Endometrial microvascular endothelial cells (primary cell): ENCODE results near the gene ZNF397. TPM values are rescaled to one million over a fixed set of nuclear protein-coding genes. Genes with fewer than 3 reads are reported as not detected.
"Not testable (repeated sequence)": the region's sequence is repeated elsewhere in the genome, so short reads cannot be mapped to it uniquely, and the experiment has no call there.

Experiments used
- in situ Hi-C: cut with HindIII; loops from 2 replicates; pipeline ENCODE4 v1.10.0; 2017; ENCODE audit warnings: low sequenced_read_pairs, low pct_unique_long_range_greater_than_20kb; ENCODE audit errors: inconsistent ontology term
- total RNA-seq: library from RNA; depleted of rRNA; stranded (reverse); fragments of >200 nt; gene quantifications from one replicate; pipeline ENCODE4 v1.2.3, GENCODE V29; 2015; ENCODE audit errors: inconsistent ontology term

ZNF397 gene
- total RNA-seq, result 1.6 TPM

- in situ Hi-C loops, result no loop called here
Observed at GRCh38 chr18:35240664-35241447, at the start of gene ZNF397. ZNF397 (plus strand) TSS chr18:35241034; CDS start chr18:35242471, 1,437 bp downstream.

- in situ Hi-C loops, result no loop called here
Observed at GRCh38 chr18:35191698-35192025, 49.2 kb upstream of the ZNF397 start.

- in situ Hi-C loops, result no loop called here
Observed at GRCh38 chr18:35192415-35192814, 48.4 kb upstream of the ZNF397 start.

- in situ Hi-C loops, result no loop called here
Observed at GRCh38 chr18:35193316-35193715, 47.5 kb upstream of the ZNF397 start.

- in situ Hi-C loops, result no loop called here
Observed at GRCh38 chr18:35197296-35197695, 43.5 kb upstream of the ZNF397 start.

- in situ Hi-C loops, result no loop called here
Observed at GRCh38 chr18:35201256-35201931, 39.4 kb upstream of the ZNF397 start.

- in situ Hi-C loops, result no loop called here
Observed at GRCh38 chr18:35203067-35203466, 37.8 kb upstream of the ZNF397 start.

- in situ Hi-C loops, result no loop called here
Observed at GRCh38 chr18:35205199-35205712, 35.6 kb upstream of the ZNF397 start.

GRCh38 chr18:35205746-35206458 lies 34.9 kb upstream of the ZNF397 start:
- in situ Hi-C loops, result not testable (repeated sequence)

GRCh38 chr18:35215026-35215425 lies 25.8 kb upstream of the ZNF397 start:
- in situ Hi-C loops, result no loop called here

GRCh38 chr18:35216611-35217010 lies 24.2 kb upstream of the ZNF397 start:
- in situ Hi-C loops, result not testable (repeated sequence)

GRCh38 chr18:35219331-35219730 lies 21.5 kb upstream of the ZNF397 start:
- in situ Hi-C loops, result not testable (repeated sequence)

GRCh38 chr18:35220424-35220823 lies 20.4 kb upstream of the ZNF397 start:
- in situ Hi-C loops, result no loop called here

- in situ Hi-C loops, result no loop called here
Observed at GRCh38 chr18:35223797-35224196, 17.0 kb upstream of the ZNF397 start.

- in situ Hi-C loops, result no loop called here
Observed at GRCh38 chr18:35227254-35227653, 13.6 kb upstream of the ZNF397 start.

- in situ Hi-C loops, result loop anchor here (10.0 kb wide), 1 partner anchor 94 kb away; no protein-coding TSS in a partner anchor
Observed at GRCh38 chr18:35231052-35231451, 9.8 kb upstream of the ZNF397 start.

- in situ Hi-C loops, result loop anchor here (10.0 kb wide), 1 partner anchor 88 kb away; no protein-coding TSS in a partner anchor
Observed at GRCh38 chr18:35236571-35237363, 4.1 kb upstream of the ZNF397 start.

- in situ Hi-C loops, result loop anchor here (10.0 kb wide), 1 partner anchor 85 kb away; no protein-coding TSS in a partner anchor
Observed at GRCh38 chr18:35239314-35239713, 1.5 kb upstream of the ZNF397 start.

- in situ Hi-C loops, result no loop called here
Observed at GRCh38 chr18:35241448-35241804, 592 bp downstream of the ZNF397 start.
